ENCODE data around the gene ULK4. TPM values are rescaled to one million over a fixed set of nuclear protein-coding genes. Genes with fewer than 3 reads are reported as not detected.

ULK4 gene
- polyA plus RNA-seq, 1 of the 3 experiments (the other 2 are of a cell fraction) = 6.2 TPM

GRCh38 chr3:41701191-41701698, 260.7 kb downstream of the ULK4 start:
- Histone ChIP-seq H3F3A (replicated peaks; ENCODE audit: insufficient read depth) (no peaks in the 10 kb centered on the region), H3K27me3 (ENCODE audit: insufficient read depth) (no peaks in the 10 kb centered on the region), H3K4me2 (no peak overlapping the region), H3K36me3 (replicated peaks in 1 of 2; ENCODE audit: control insufficient read depth in 1 of 2, insufficient read depth in 2 of 2, low read length in 1 of 2) (no peaks in the 10 kb centered on the region), H3K27ac (ENCODE audit: low read depth in 2 of 2, low read length in 1 of 2) (no peak overlapping the region), H4K20me1 (ENCODE audit: insufficient read depth) (no peaks in the 10 kb centered on the region), H3K4me3 (ENCODE audit: low read depth in 2 of 2, low read length in 1 of 2) (no peak overlapping the region), H3K79me2 (ENCODE audit: insufficient read depth) (no peaks in the 10 kb centered on the region), H3K9me3 (no peaks in the 10 kb centered on the region), H3K4me1 (ENCODE audit: control insufficient read depth in 1 of 2, insufficient read depth in 2 of 2, low read depth in 1 of 2, low read length in 1 of 2) (no peaks in the 10 kb centered on the region), H3K9me2 (no peaks in the 10 kb centered on the region), H3K9ac (no peak overlapping the region), H2AFZ (ENCODE audit: low read depth) (no peak overlapping the region)
- DNase-seq = no peak
- TF ChIP-seq YY1 (IDR thresholded peaks at IDR 0.05; ENCODE audit: low read depth) = no peak
- no peak for TF ChIP-seq SMC3 (IDR thresholded peaks at IDR 0.05; ENCODE audit: low read depth, low read length)
- no peak for TF ChIP-seq MAX (IDR thresholded peaks at IDR 0.05; ENCODE audit: low read depth)
- no peak for TF ChIP-seq SIN3A (IDR thresholded peaks at IDR 0.05; ENCODE audit: borderline replicate concordance, low read depth, low read length)
- TF ChIP-seq USF1 (IDR thresholded peaks at IDR 0.05; ENCODE audit: borderline replicate concordance, low read depth) = no peak
- no peak for TF ChIP-seq RFX5 (IDR thresholded peaks at IDR 0.05; ENCODE audit: low read length)
- TF ChIP-seq EP300 (IDR thresholded peaks at IDR 0.05; ENCODE audit: borderline replicate concordance in 1 of 2, low read depth in 1 of 2, low read length in 1 of 2) = no peak
- TF ChIP-seq CTCF (IDR thresholded peaks at IDR 0.05) = no peak
- TF ChIP-seq ZBTB33 (IDR thresholded peaks at IDR 0.05; ENCODE audit: borderline replicate concordance, low read depth) = no peak
- TF ChIP-seq MXI1 (IDR thresholded peaks at IDR 0.05; ENCODE audit: low read depth, low read length) = no peak
- no peak for TF ChIP-seq NRF1 (IDR thresholded peaks at IDR 0.05; ENCODE audit: low read depth, low read length)
- no peak for TF ChIP-seq TCF12 (IDR thresholded peaks at IDR 0.05)
- no peak for TF ChIP-seq REST (IDR thresholded peaks at IDR 0.05; ENCODE audit: low read depth, low read length)
- TF ChIP-seq TAF1 (IDR thresholded peaks at IDR 0.05; ENCODE audit: borderline replicate concordance, low read depth, low read length) = no peak
- no peak for TF ChIP-seq FOSL2 (IDR thresholded peaks at IDR 0.05; ENCODE audit: borderline replicate concordance, low read depth)
- TF ChIP-seq RXRA (IDR thresholded peaks at IDR 0.05; ENCODE audit: borderline replicate concordance, low read depth) = no peak
- no peak for TF ChIP-seq NFIC (IDR thresholded peaks at IDR 0.05; ENCODE audit: borderline replicate concordance)
- TF ChIP-seq RAD21 (IDR thresholded peaks at IDR 0.05; ENCODE audit: low read length) = no peak
- CTCF ChIA-PET = interaction anchor here (0.7 kb wide), 1 partner anchor 44 kb away, joined by 3 read pairs; no protein-coding TSS in a partner anchor
- 91% methylated on average over 1 of the region's 1 CpG for WGBS (ENCODE audit: low lambda C conversion rate)
- POLR2A ChIA-PET = no interaction called here
